Thoracic aorta (tissue), 2 donors: ENCODE results near the gene PLCD3. TPM values are rescaled to one million over a fixed set of nuclear protein-coding genes. Genes with fewer than 3 reads are reported as not detected.

Experiments
- ATAC-seq: fragments of 150-250 bp; one replicate; pipeline ENCODE4 v1.8.0; 2017; ENCODE audit warnings: low read depth; ENCODE audit not compliant: insufficient number of reproducible peaks, low FRiP score
- DNase-seq: peaks from one replicate; pipeline ENCODE4 v3.0.0-alpha.2; 2020; ENCODE audit warnings: low spot score
- H3K27ac ChIP-seq, 2 donors: fragments of 200-600 bp; sonication (generic); 1 replicate in 1 of 2; 2 replicates in 1 of 2; pipeline ENCODE4 v1.5.1; 2016; ENCODE audit warnings: mild to moderate bottlenecking in 2 of 2, moderate library complexity in 2 of 2
- H3K27me3 ChIP-seq: fragments of 200-600 bp; sonication (generic); replicated peaks from 2 replicates; pipeline ENCODE4 v1.6.0; 2016; ENCODE audit warnings: mild to moderate bottlenecking; ENCODE audit not compliant: insufficient read depth
- H3K36me3 ChIP-seq: fragments of 200-600 bp; sonication (generic); one replicate; pipeline ENCODE4 v1.5.1; 2016
- H3K4me1 ChIP-seq, 2 donors: fragments of 200-600 bp; sonication (generic); 1 replicate in 1 of 2; 2 replicates in 1 of 2; pipeline versions ENCODE4 v1.5.1 to v1.6.0; 2016; ENCODE audit warnings: low read depth in 2 of 2, mild to moderate bottlenecking in 1 of 2; ENCODE audit not compliant: control insufficient read depth in 1 of 2
- H3K4me3 ChIP-seq: fragments of 200-600 bp; sonication (generic); 2 replicates; pipeline ENCODE4 v1.5.1; 2016; ENCODE audit warnings: mild to moderate bottlenecking
- H3K9me3 ChIP-seq: fragments of 200-600 bp; sonication (generic); 2 replicates; pipeline ENCODE4 v1.5.1; 2016
- CTCF ChIP-seq: fragments of 200-600 bp; sonication (generic); IDR thresholded peaks from one replicate; pipeline ENCODE4 v1.5.1; 2019; ENCODE audit warnings: antibody characterized with exemption
- total RNA-seq, 2 donors: library from RNA; depleted of rRNA; stranded (reverse); fragments of >200 nt; gene quantifications; one replicate each; pipeline versions ENCODE4 v1.1.0 to v1.2.3, GENCODE V29; 2016

The PLCD3 gene
- total RNA-seq, 2 donors from 2014 or later = 79.3 to 116 TPM

GRCh38 chr17:45130681-45131615 lies 1.4 kb downstream of the PLCD3 start:
- ATAC-seq (no peak), DNase-seq (no peak)
- H3K4me3 ChIP-seq = peak overlapping the region; percentile 96
- H3K36me3 ChIP-seq = no peaks in the 10 kb centered on the region
- H3K9me3 ChIP-seq = no peaks in the 10 kb centered on the region
- peaks cover 28 to 64% of the 10 kb centered on the region in 2 donors for H3K4me1 ChIP-seq
- peak overlapping the region; percentile 89 to 99 for H3K27ac ChIP-seq
- no peaks in the 10 kb centered on the region for H3K27me3 ChIP-seq
- TF ChIP-seq CTCF = no peak

GRCh38 chr17:45129940-45130680 lies 2.2 kb downstream of the PLCD3 start:
- ATAC-seq (no peak), DNase-seq (no peak)
- no peaks in the 10 kb centered on the region for H3K27me3 ChIP-seq
- no peak for TF ChIP-seq CTCF
- H3K4me3 ChIP-seq = peak overlapping the region; percentile 96
- no peaks in the 10 kb centered on the region for H3K9me3 ChIP-seq
- peaks cover 27 to 65% of the 10 kb centered on the region in 2 donors for H3K4me1 ChIP-seq
- peak overlapping the region; percentile 89 to 99 for H3K27ac ChIP-seq
- H3K36me3 ChIP-seq = no peaks in the 10 kb centered on the region

- peaks cover 29 to 71% of the 10 kb centered on the region in 2 donors for H3K4me1 ChIP-seq
- no peaks in the 10 kb centered on the region for H3K36me3 ChIP-seq
- H3K27ac ChIP-seq = peak overlapping the region; percentile 89 to 99
- H3K27me3 ChIP-seq = no peaks in the 10 kb centered on the region
- TF ChIP-seq CTCF = no peak
- no peak for DNase-seq
- no peak for ATAC-seq
- peak overlapping the region; percentile 96 for H3K4me3 ChIP-seq
- no peaks in the 10 kb centered on the region for H3K9me3 ChIP-seq
These were observed 2.8 kb downstream of the PLCD3 start for GRCh38 chr17:45129426-45129939.

- H3K4me3 ChIP-seq = peak overlapping the region; percentile 47
- no peaks in the 10 kb centered on the region for H3K27me3 ChIP-seq
- no peaks in the 10 kb centered on the region for H3K9me3 ChIP-seq
- TF ChIP-seq CTCF = no peak
- H3K36me3 ChIP-seq = no peaks in the 10 kb centered on the region
- H3K27ac ChIP-seq = peak overlapping the region; percentile 89 to 99
- DNase-seq (no peak), ATAC-seq (no peak)
- H3K4me1 ChIP-seq = peaks cover 32 to 75% of the 10 kb centered on the region in 2 donors
These were observed 3.3 kb downstream of the PLCD3 start for GRCh38 chr17:45128989-45129388.

- Histone ChIP-seq H3K27ac (peak overlapping the region; percentile 89 to 99), H3K4me3 (peak overlapping the region; percentile 47), H3K9me3 (no peaks in the 10 kb centered on the region), H3K36me3 (no peaks in the 10 kb centered on the region), H3K4me1 (peaks cover 35 to 78% of the 10 kb centered on the region in 2 donors), H3K27me3 (no peaks in the 10 kb centered on the region)
- no peak for DNase-seq
- TF ChIP-seq CTCF = no peak
- ATAC-seq = no peak
These were observed 4.0 kb downstream of the PLCD3 start for GRCh38 chr17:45128331-45128730.
